A172 (cell line): Measurements from ENCODE around the gene CUTA. TPM values are rescaled to one million over a fixed set of nuclear protein-coding genes. Genes with fewer than 3 reads are reported as not detected.
"Not testable (repeated sequence)": the region's sequence is repeated elsewhere in the genome, so short reads cannot be mapped to it uniquely, and the experiment has no call there.

Experiments
- DNase-seq: peaks from one replicate; pipeline ENCODE4 v3.0.0-alpha.2; 2015; ENCODE audit warnings: low spot score
- total RNA-seq: library from RNA; depleted of rRNA; stranded (reverse); fragments of >200 nt; shearing (Covaris generic); gene quantifications from 2 replicates; pipeline ENCODE4 v1.2.3, GENCODE V29; 2014; rRNA removed

Gene CUTA
- total RNA-seq, 1 experiment from 2014 or later: 347 TPM

DNA sequence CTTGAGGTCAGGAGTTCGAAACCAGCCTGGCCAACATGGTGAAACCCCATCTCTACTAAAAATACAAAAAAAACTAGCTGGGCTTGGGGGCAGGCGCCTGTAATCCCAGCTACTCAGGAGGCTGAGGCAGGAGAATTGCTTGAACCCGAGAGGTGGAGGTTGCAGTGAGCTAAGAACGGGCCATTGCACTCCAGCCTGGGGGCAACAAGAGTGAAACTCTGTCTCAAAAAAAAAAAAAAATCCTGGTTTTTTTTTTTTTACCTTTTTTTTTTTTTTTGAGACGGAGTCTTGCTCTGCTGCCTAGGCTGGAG lies 50.2 kb downstream of the CUTA start:
- DNase-seq: not testable (repeated sequence)

DNA sequence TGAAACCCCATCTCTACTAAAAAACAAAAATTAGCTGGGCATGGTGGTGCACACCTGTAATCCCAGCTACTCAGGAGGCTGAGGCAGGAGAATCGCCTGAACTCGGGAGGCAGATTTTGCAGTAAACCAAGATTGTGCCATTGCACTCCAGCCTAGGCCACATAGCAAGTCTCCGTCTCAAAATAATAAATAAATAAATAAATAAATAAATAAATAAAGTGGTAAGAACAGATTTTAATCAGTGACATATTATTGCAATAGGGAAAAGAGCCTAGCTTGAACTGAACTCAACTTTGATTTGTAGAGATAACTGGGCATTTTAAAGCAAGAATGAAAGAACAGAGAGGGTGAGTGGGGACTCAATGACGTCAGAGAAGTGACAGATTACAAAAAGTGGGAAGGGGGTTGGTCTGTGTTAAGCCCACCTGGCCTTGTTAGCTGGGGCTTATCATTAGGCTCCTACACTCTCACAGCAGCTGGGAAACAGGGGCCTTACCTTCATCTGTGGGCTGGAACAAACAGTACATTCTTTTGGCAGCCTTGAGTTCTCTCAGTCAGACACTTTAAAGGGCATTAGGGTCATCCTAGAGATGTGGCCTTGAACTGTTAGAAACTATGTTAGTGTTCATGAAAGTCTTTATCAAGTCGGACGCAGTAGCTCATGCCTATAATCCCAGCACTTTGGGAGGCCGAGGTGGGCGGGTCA lies 50.7 kb downstream of the CUTA start:
- DNase-seq: no peak

Other genes starting within 250 kb of the CUTA start
- 0.79 and 1.7 TPM in 2 replicates for gene COL11A2, start 225.6 kb downstream of the CUTA start, total RNA-seq
- 14.1 and 20.4 TPM in 2 replicates for gene RXRB, start 217.4 kb downstream of the CUTA start, total RNA-seq
- gene SLC39A7, start 217.2 kb downstream of the CUTA start, total RNA-seq: 77.7 and 120 TPM in 2 replicates
- gene HSD17B8, start 213.5 kb downstream of the CUTA start, total RNA-seq: 0.19 TPM in 1 of 2 replicates, not detected in the other
- 16.2 and 19.7 TPM in 2 replicates for gene RING1, start 209.6 kb downstream of the CUTA start, total RNA-seq
- gene VPS52, start 146.2 kb downstream of the CUTA start, total RNA-seq: 23.2 and 34.3 TPM in 2 replicates
- gene RPS18, start 146.0 kb downstream of the CUTA start, total RNA-seq: 2,019 and 2,446 TPM in 2 replicates
- gene B3GALT4, start 141.0 kb downstream of the CUTA start, total RNA-seq: 0.07 TPM in 2 replicates
- gene WDR46, start 128.9 kb downstream of the CUTA start, total RNA-seq: 77.9 and 95.4 TPM in 2 replicates
- gene PFDN6, start 128.5 kb downstream of the CUTA start, total RNA-seq: 85.3 and 93.7 TPM in 2 replicates
- 17.7 and 18.3 TPM in 2 replicates for gene RGL2, start 119.2 kb downstream of the CUTA start, total RNA-seq
- gene TAPBP, start 104.0 kb downstream of the CUTA start, total RNA-seq: 59.4 and 61.6 TPM in 2 replicates
- 7.6 and 8.8 TPM in 2 replicates for gene ZBTB22, start 100.4 kb downstream of the CUTA start, total RNA-seq
- 56.2 and 60.0 TPM in 2 replicates for gene DAXX, start 95.1 kb downstream of the CUTA start, total RNA-seq
- gene KIFC1, start 26.3 kb downstream of the CUTA start, total RNA-seq: 53.2 and 55.6 TPM in 2 replicates
- gene PHF1, start 7.1 kb downstream of the CUTA start, total RNA-seq: 36.0 and 40.8 TPM in 2 replicates
- gene SYNGAP1, start 2.0 kb upstream of the CUTA start, total RNA-seq: 1.8 and 2.5 TPM in 2 replicates
- gene ZBTB9, start 36.5 kb upstream of the CUTA start, total RNA-seq: 5.3 and 7.4 TPM in 2 replicates
- gene BAK1, start 162.2 kb upstream of the CUTA start, total RNA-seq: 23.1 and 27.1 TPM in 2 replicates
- gene ITPR3, start 203.2 kb upstream of the CUTA start, total RNA-seq: 57.5 and 59.8 TPM in 2 replicates